ENCODE measurements around the gene APMAP. TPM values are rescaled to one million over a fixed set of nuclear protein-coding genes. Genes with fewer than 3 reads are reported as not detected.

APMAP gene
- total RNA-seq, 2 donors from 2014 or later, result 43.9 to 63.3 TPM

- no peaks in the 10 kb centered on the region for H3K27me3 ChIP-seq
- no peak overlapping the region for H3K4me3 ChIP-seq
- no peaks in the 10 kb centered on the region for H3K4me1 ChIP-seq
- H3K36me3 ChIP-seq, result no peaks in the 10 kb centered on the region
- no peak overlapping the region for H3K27ac ChIP-seq
- intact Hi-C loops (cut with DNase I), result loop anchor here (10.0 kb wide), 1 partner anchor 275 kb away; no protein-coding TSS in a partner anchor
- DNase-seq, result peak; percentile 15
- no peak for TF ChIP-seq CTCF (IDR thresholded peaks at IDR 0.05)
- H3K9ac ChIP-seq (ENCODE audit: low read depth in 2 of 2, low read length in 2 of 2), result no peak overlapping the region
- no peaks in the 10 kb centered on the region for H3K9me3 ChIP-seq
Measured at GRCh38 chr20:24999568-24999967, 7.0 kb upstream of the APMAP start.

GRCh38 chr20:24998631-24999445, 6.3 kb upstream of the APMAP start:
- H3K9ac ChIP-seq (ENCODE audit: low read depth in 2 of 2, low read length in 2 of 2), result no peak overlapping the region
- H3K4me3 ChIP-seq, result no peak overlapping the region
- no peaks in the 10 kb centered on the region for H3K4me1 ChIP-seq
- H3K27ac ChIP-seq, result no peak overlapping the region
- peak; percentile 14 for DNase-seq
- intact Hi-C loops (cut with DNase I), result loop anchor here (10.0 kb wide), 1 partner anchor 276 kb away; no protein-coding TSS in a partner anchor
- no peaks in the 10 kb centered on the region for H3K27me3 ChIP-seq
- H3K9me3 ChIP-seq, result no peaks in the 10 kb centered on the region
- no peak for TF ChIP-seq CTCF (IDR thresholded peaks at IDR 0.05)
- H3K36me3 ChIP-seq, result no peaks in the 10 kb centered on the region

GRCh38 chr20:24998121-24998520, 5.6 kb upstream of the APMAP start:
- H3K9me3 ChIP-seq, result no peaks in the 10 kb centered on the region
- H3K27ac ChIP-seq, result no peak overlapping the region
- H3K9ac ChIP-seq (ENCODE audit: low read depth in 2 of 2, low read length in 2 of 2), result no peak overlapping the region
- DNase-seq, result no peak
- H3K4me1 ChIP-seq, result no peaks in the 10 kb centered on the region
- H3K36me3 ChIP-seq, result no peaks in the 10 kb centered on the region
- intact Hi-C loops (cut with DNase I), result loop anchor here (10.0 kb wide), 1 partner anchor 277 kb away; no protein-coding TSS in a partner anchor
- no peak for TF ChIP-seq CTCF (IDR thresholded peaks at IDR 0.05)
- H3K4me3 ChIP-seq, result no peak overlapping the region
- no peaks in the 10 kb centered on the region for H3K27me3 ChIP-seq

- peak; percentile 11 for DNase-seq
Measured at GRCh38 chr20:24996449-24997377, 4.2 kb upstream of the APMAP start.

More at GRCh38 chr20:24996449-24997377, 4.2 kb upstream of the APMAP start:
- H3K27ac ChIP-seq, result no peak overlapping the region
- no peaks in the 10 kb centered on the region for H3K36me3 ChIP-seq
- H3K9ac ChIP-seq (ENCODE audit: low read depth in 2 of 2, low read length in 2 of 2), result no peak overlapping the region
- no peaks in the 10 kb centered on the region for H3K27me3 ChIP-seq
- no peaks in the 10 kb centered on the region for H3K9me3 ChIP-seq
- H3K4me1 ChIP-seq, result no peaks in the 10 kb centered on the region
- intact Hi-C loops (cut with DNase I), result loop anchor here (10.0 kb wide), 1 partner anchor 278 kb away; no protein-coding TSS in a partner anchor
- no peak for TF ChIP-seq CTCF (IDR thresholded peaks at IDR 0.05)
- no peak overlapping the region for H3K4me3 ChIP-seq
